Left forelimb (tissue), 1 donor: ENCODE results near the gene F11R.
"Not testable (repeated sequence)": the region's sequence is repeated elsewhere in the genome, so short reads cannot be mapped to it uniquely, and the experiment has no call there.

Experiments
- DNase-seq: peaks from one replicate; pipeline ENCODE4 v3.0.0-alpha.2; 2018; ENCODE audit warnings: low spot score

F11R gene

GRCh38 chr1:161044535-161044907, 23.6 kb upstream of the F11R start:
- DNase-seq: no peak

GRCh38 chr1:161039546-161039945, 18.6 kb upstream of the F11R start:
- DNase-seq: no peak

- DNase-seq: no peak
These were observed 18.2 kb upstream of the F11R start for GRCh38 chr1:161039154-161039545.

GRCh38 chr1:161038523-161039153, 17.7 kb upstream of the F11R start, which contains the start of gene TSTD1:
Gene TSTD1 (minus strand): TSS chr1:161038964. CDS start chr1:161038889, 75 bp downstream.
- DNase-seq: no peak

- no peak for DNase-seq
These were observed 16.9 kb upstream of the F11R start for GRCh38 chr1:161037661-161038522.

- DNase-seq: no peak
These were observed 12.8 kb upstream of the F11R start for GRCh38 chr1:161033751-161034150.

GRCh38 chr1:161032409-161032808, 11.5 kb upstream of the F11R start:
- no peak for DNase-seq

GRCh38 chr1:161031874-161032273, 10.9 kb upstream of the F11R start:
- no peak for DNase-seq

- DNase-seq: not testable (repeated sequence)
These were observed 8.5 kb upstream of the F11R start for GRCh38 chr1:161029466-161029865.

GRCh38 chr1:161026954-161027353, 6.0 kb upstream of the F11R start:
- DNase-seq: not testable (repeated sequence)

GRCh38 chr1:161022432-161022831, 1.5 kb upstream of the F11R start:
- not testable (repeated sequence) for DNase-seq

GRCh38 chr1:161021970-161022353, 1.0 kb upstream of the F11R start:
- DNase-seq: no peak

GRCh38 chr1:161021165-161021969, 415 bp upstream of the F11R start:
- DNase-seq: no peak

- DNase-seq: no peak
These were observed 1.0 kb downstream of the F11R start for GRCh38 chr1:161019751-161020495.

GRCh38 chr1:161019111-161019660, 1.8 kb downstream of the F11R start:
- DNase-seq: not testable (repeated sequence)

- no peak for DNase-seq
These were observed 2.4 kb downstream of the F11R start for GRCh38 chr1:161018631-161018930.

- DNase-seq: no peak
These were observed 3.0 kb downstream of the F11R start for GRCh38 chr1:161017756-161018630.

- DNase-seq: not testable (repeated sequence)
These were observed 3.8 kb downstream of the F11R start for GRCh38 chr1:161017181-161017580.

GRCh38 chr1:161016683-161017082, 4.3 kb downstream of the F11R start:
- not testable (repeated sequence) for DNase-seq

GRCh38 chr1:161013488-161014230, 7.3 kb downstream of the F11R start:
- no peak for DNase-seq
